ENCODE results near the gene RFLNA.
"Not testable (repeated sequence)": the region's sequence is repeated elsewhere in the genome, so short reads cannot be mapped to it uniquely, and the experiment has no call there.

RFLNA gene

DNA sequence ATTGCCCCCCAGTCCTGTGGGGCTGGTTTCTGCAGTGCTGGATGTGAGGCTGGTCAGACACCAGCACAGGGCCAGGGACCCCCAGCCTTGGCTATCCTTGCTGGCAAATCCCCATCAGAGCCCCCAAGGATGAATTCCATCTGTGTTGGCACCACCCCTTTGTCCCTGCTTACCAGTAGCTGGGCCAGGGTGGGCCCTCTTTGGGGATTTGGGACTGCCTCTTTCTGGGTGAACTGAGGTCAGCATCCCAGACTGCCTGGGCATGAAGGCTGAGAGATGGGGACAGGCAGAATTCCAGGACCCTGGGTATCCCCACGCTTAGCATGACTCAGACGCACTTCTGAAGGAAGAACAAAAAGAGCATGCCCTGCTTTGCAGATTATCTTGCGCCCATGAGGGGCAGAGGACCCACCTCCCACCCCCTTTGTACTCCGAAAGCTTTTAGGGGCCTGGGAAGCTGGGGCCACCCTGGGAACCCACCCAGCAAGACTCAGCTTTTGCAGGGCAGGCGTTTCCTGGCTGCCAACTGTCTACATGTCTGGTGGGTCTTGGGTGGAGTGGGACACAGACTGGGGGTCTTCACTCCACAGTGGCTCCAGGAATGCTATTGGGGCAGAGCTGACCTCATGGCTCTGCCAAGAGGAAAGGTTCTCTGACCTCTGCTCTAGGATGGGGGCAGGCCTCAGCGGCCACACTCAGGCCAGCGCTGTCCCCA lies 26.8 kb downstream of the RFLNA start:
- DNase-seq (ENCODE audit: low read depth) = no peak

DNA sequence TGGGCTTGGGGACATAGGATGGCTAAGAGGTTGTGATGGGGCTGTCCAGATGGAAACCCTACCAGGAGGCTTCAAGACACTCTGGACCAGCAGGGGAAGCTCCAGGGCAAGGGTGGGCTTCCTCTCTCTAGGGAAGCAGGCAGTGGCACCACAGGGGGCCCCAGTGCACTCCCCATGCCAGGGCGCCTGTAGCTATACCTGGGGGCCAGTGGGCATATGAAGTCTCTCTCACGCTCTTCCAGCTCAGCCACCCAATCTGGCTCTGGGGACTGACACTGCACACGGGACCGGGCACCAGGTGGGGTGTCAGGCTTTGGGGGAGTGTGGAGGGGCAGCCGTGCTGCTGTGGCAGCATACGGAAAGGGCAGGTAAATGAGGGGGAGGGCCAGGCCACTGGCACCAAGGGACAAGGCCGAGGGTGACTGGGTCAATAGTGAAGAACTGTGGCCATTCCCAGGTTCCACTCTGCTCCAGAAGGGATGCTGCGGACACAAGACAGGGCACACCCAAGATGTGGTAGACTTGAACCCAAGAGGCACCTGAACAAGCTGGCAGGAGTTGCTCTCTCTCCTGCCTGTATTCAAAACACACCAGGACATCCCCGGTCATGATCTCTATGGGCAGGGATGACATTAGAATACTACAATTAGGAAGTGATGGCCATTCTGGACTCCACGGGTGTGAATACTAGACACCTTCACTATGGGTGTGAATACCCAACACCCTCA lies 27.5 kb downstream of the RFLNA start:
- no peak for DNase-seq (ENCODE audit: low read depth)

DNA sequence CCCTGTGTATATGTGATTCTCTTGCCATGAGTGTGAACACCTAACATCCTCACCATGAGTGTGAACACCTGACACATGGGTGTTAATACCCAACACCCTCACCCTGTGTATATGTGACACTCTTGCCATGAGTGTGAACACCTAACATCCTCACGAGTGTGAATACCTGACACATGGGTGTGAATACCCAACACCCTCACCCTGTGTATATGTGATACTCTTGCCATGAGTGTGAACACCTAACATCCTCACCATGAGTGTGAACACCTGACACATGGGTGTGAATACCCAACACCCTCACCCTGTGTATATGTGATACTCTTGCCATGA lies 28.1 kb downstream of the RFLNA start:
- not testable (repeated sequence) for DNase-seq (ENCODE audit: low read depth)

DNA sequence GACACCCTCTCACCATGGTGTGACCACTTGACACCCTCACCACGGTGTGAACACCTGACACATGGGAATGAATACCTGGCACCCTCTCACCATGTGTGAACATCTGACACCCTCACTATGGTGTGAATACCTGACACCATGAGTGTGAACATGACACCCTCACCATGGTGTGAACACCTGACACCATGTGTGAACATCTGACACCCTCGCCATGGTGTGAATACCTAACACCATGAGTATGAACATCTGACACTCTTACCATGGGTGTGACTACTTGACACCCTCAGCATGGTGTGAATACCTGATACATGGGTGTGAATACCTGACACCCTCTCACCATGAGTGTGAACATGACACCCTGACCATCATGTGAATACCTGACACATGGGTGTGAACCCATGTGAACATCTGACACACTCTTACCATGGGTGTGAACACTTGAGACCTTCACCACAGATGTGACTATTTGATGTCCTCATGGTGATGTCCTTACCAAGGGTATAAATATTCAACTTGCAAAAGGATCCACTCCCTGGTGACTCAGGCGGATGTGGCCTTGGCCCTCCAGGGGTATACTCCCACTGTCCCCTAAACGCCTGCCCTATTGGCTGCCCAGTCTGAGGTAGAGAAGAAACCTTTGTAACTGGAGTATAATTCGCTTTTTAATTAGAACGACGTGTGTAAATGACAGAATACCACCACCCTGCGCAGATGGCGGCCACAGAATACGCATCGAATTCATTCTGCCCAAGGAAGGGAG lies 29.1 kb downstream of the RFLNA start:
- DNase-seq (ENCODE audit: low read depth) = no peak

DNA sequence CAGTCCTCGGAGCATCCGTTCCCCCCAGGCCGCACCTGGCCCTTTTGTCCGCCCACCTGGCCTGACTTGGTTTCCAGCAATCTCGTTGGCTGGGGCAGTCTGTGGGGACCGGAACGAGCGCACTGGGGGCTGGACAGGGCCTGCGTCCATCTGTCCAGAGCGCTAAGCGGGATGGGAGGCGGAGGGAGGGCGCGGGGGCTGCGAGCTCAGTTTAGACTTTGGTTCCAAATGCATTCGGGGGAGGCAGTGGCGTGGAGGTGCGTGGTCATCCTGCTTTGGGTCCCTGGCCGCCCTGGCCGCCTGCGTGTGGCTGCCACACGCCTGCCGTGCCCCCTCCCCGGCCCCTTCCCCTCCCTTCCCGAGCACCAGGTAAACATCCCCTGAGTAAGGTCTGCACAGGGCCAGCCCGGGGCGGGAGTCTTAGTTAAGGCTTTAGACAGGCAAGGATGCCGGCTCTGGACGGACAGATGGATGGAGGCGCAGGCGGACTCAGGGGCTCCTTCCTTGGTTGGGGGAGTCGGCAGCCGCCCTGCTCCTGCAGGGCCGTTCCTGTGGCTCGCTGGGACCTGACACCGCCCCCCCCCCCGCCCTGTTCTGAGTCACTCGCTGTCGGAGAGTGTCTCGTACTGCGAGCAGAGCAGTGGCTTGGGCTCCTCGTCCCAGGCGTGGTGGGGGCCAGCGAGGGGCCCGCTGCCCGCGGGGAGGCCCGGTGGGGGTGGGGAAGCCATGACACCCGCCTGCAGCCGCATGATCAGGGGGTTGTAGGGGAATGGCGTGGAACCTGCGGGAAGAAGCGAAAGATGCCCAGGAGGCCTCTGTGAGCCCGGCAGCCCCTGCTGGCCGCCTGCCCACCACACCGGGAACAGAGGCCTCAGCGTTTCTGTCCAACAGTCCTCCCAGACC lies 30.2 kb downstream of the RFLNA start:
- DNase-seq (ENCODE audit: low read depth) = no peak

DNA sequence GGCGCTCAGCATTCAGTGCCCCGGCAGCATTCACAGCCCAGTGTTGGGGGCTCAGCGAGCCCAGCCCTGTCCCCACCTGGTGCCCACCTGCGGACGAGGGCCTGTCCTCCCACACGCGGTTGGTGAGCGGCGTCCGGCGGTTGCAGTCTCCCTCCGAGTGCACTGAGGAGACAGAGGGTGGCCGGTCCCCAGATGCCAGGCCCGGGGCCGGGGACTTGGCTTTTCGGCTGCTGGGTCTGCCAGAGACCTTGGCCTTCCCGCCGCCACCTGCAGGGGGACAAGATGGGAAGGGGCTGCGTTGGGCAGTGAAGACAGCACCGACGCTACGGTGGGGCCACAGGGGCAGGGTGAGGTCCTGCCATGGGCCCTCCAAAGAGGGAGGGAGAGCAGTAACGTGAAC lies 31.2 kb downstream of the RFLNA start:
- DNase-seq (ENCODE audit: low read depth) = no peak

DNA sequence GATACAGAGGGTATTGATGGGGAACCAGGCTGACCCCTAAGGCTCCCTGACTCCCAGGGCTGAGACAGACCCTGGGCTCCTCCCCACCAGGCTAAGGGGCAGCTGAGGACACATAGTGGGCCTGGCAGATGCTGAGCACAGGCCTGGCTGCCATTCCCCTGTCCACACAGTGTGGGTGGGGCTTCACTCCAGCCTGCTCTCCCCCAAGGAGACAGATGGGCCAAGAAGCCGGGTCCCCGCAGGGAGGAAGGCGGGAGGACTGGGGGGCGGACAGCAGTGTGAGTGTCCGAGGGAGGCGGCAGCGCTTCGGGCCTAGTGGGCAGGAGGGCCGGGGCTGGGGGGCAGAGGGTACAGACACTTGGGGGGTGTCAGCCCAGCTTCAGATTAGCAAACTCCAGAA lies 32.0 kb downstream of the RFLNA start:
- no peak for DNase-seq (ENCODE audit: low read depth)

DNA sequence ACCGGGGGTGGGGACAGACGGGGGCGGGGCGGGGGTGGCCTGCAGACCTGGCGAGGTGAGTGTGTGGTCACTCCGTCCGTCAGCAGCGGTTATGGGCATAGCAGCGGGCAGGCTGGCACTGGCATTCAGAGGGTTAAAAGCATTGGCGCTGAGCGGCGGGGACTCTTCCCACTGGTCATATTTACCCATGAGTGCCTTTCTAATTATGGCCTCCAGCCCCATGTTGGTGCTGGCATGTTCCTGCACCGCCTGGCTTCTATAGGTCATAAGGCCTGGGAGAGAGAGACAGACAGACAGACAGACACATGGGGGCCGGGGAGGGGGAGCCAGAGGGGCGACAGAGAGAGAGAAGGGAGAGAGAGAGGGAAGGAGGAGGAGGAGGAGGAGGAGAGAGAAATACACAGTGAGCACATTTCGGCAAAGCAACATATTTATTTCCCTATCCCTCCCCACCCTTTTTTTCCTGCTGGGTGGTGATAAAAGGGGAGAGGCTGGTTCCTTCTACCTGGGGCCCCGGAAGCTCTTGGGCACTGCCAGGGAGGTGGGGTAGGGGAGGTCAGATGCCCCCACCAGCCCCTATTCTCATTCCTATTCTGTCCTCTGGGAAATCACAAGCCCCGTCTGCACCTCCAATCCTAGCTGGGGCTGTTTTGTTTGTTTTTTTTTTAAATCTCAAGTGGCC lies 32.6 kb downstream of the RFLNA start:
- no peak for DNase-seq (ENCODE audit: low read depth)

DNA sequence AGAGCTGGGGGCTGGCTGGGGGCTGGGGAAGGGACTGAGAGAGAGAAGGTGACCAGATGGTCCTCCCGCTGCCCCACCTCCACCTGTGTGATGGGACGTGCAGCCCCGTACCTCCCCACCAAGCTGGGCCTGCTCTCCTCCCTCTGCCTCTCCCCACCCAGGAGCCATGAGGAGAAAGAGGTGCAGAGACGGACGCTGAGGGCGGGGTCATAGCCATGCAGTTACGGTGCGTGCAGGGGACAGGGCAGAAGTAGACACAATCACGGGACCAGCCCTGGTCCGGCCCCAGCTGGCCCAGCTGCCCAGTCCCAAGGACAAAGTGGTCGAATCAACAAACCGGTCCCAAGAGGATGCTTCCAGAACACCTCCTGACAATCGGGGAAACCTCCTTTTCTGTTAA lies 33.2 kb downstream of the RFLNA start:
- DNase-seq (ENCODE audit: low read depth) = no peak

DNA sequence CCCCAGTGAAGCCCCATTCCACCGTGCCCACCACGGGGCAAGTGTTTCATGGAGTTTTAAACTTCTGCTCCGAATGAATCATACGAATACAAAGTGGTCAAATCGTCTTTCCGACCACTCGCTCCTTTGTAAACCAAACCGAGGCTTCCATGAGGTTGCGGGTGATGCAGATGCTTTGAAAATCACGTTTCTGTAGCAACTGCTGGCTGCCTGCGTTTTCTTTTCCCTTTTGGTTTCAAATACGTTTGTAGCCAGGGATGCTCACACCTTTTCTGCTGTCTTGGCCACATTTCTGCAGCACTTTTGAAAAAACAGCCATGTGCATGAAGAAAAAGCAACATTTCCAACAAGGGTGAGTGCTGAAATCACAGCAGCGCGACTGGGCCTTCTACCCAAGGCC lies 33.7 kb downstream of the RFLNA start:
- DNase-seq (ENCODE audit: low read depth) = no peak

DNA sequence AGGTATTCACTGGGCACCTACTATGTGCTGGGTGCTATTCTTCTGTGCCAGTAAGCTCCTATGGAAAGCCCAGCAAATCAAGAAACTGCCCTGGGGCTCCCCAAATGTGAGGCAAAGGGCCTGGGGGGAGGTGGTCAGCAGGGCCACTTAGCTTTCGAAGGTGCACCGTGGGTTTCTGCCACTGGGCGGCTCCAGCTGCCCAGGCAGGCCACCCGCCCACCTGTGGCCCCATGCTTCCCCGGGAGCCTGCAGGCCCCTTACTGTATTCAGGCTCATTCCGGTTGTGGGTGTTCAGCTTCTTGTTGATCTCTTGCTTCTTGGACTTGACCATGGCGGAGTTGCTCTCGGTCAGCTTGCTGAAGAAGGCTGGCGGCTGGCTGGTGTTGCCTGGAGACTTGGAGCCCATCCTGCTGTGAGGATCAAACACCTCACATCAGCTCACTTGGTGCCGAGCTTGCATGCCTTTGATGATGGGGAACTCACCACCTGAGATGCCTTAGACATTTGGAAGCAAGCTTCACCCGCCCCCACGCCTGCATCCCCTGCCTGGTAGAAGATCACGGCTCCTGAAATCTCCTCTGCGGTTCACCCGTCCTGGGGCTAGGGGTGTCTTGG lies 37.3 kb downstream of the RFLNA start:
- no peak for DNase-seq (ENCODE audit: low read depth)

DNA sequence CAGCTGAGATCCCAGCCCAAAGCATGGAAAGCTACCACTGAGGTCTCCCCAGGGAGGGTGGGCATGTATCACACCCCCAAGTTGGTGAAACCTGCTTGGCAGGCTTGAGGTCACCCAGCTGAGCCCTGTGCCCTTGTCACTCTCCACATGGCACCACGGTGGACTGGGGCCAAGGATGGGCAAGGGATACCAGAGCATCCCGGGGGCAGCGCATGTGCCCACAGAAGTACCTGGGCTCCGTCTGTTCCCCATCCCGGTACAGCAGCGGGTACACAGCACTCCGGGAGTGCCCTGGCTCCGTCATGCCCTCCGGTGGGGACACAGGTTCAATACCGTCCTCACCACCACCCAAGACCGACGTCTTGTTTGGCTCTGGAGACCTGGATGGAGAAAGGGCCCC lies 38.0 kb downstream of the RFLNA start:
- no peak for DNase-seq (ENCODE audit: low read depth)

DNA sequence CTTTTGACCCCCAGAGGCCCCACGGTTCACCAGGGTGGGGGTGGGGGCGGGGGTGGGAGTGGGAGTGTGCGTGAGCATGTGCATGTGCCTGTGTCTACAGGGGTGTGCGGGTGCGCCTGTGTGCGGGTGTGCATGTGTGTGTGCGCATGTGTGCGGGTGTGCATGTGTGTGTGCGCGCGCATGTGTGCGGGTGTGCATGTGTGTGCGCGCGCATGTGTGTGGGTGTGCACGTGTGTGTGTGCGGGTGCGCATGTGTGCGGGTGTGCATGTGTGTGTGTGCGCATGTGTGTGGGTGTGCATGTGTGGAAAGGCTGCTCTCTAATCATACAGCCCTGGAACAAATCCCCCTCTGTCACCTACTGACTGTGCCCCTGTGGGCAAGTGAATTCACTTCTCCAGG lies 38.8 kb downstream of the RFLNA start:
- no peak for DNase-seq (ENCODE audit: low read depth)

DNA sequence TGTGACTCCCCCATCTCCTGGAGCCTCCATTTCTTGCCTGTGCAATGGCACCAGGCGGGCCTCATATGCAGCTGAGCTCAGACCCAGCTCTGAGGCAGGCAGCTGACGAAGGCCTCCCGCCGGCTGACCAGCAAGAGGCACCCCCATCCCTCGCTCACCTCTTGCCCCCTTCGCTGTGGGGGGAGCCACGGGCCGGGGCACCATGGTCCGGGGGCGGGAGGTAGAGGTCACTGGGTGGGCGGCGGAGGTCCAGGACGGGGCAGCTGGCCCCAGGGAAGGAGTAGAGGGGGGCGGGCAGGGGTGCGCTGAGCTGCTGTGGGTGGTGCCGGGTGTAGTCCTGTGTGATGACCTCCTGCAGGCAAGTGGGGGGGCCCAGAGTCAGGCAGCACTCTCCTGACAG lies 39.4 kb downstream of the RFLNA start:
- DNase-seq (ENCODE audit: low read depth) = no peak

DNA sequence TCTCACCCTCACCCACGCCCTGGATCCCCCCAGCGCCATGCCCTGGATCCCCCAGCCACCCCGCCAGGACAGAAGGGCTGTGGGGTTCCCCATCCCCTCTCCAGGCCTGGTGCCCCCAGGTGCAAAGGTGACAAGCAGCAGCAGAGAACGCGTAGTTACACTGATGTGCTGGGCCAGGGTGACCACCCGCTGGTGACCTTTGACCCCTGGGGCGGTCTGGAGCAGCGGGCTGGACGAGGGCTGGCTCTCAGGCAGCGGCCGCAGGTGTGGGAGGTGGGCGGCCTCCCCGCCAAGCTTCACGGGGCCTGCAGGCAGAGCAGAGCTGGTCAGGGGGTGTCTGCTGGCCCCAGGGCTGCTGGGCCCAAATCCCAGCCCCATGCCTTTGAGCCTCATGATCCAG lies 40.1 kb downstream of the RFLNA start:
- DNase-seq (ENCODE audit: low read depth) = no peak

DNA sequence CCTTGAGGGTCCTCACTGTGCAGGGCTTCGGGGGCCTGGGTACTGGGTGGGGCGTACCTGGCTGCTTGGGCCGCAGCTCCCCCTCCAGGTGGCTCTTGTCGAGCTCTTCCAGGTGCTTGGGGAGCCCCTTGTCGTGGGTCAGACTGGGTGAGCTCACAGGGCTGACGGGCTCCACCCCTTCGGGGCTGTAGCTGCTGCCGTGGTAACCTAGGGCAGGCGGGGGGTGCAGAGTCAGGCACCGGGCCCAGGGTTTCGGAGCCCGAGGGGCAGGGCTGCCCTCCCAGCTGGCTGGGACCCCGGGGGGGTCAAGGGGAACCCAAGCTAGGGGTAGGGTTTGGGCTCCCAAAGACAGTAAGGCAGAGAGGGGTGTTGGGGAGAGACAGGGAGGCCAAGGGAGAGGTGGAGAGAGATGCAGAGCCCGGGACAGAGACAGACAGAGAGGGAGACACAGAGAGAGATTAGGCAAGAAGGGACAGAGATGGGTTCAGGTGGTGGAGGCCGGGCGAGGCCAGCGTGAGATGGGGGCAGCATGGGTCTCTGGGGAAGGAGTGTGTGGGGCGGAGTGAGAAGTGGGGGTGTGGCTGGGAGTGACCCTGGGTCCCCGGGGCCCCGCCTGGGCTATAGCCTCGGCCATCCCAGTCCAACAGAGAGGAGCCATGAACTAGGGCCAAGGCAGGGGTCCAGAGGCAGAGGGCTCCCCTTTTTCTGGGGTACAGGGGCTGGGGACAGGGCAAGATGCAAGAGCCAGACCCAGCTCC lies 40.7 kb downstream of the RFLNA start:
- no peak for DNase-seq (ENCODE audit: low read depth)

DNA sequence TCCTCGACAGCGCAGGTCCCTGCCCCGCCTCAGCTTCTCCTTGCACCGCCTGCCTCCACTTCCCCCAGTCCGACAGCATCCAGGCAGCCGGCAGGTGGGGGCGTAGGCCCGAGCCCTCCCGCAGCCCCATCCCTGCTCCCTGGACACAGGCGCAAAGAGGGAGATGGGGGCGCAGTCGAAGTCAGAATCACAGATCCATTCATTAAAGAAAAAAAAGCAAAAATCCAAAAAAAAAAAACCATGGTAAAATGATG lies 41.2 kb downstream of the RFLNA start:
- DNase-seq (ENCODE audit: low read depth) = no peak

DNA sequence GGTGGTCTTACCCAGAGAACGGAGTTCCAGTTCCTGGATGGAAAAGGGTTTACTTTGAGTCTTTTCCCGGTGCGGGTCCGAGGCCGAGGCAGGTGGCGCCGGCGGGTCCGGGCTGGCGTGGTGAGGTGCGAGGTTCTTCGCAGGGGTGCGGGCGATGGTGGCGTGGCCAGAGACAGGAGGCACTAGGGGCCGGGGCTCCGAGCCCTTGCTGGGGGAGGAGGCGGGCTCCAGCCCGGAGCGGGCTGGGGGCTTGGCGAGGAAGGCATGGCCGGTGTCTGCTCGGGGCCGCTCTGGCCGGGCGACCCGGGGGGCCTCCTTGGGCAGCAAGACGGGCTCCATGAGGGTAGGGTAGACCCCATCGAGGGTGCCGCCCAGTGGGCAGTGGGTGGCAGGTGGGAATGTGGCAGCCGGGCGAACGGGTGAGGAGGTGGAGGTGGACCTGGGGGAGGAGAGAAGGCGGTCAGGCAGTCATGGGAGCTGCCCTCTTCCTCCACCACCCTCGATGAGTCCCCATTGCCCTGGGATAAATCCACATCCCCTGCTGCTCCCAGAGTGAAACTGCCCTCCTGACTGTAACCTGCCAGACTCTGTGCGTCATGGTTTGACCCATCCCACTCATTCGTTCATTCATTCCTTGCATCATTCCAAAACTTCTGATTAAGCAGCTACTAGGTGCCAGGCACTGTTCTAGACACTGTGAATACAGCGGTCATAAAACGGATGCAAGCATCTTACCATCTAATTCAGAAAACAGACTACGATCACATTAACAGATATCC lies 42.0 kb downstream of the RFLNA start:
- DNase-seq (ENCODE audit: low read depth) = no peak

DNA sequence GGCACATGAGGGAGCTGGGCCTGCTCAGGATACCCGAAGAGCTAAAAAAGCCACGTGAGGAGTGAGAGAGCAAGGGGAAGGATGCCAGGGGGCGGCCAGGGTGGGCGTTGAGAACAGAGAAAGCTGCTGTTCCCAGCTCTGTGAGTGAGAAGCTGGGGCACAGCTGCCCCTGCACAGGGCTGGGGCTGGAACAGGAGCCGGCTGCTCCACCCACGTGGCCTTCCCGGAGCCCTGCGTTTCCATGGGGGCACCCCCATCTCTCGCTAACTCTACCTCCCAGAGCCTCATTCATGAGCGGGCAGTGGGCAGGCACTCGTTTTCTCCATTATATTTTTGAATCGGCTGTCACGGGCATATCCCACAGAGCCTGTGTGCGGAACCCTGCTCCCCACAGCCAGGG lies 42.7 kb downstream of the RFLNA start:
- no peak for DNase-seq (ENCODE audit: low read depth)

DNA sequence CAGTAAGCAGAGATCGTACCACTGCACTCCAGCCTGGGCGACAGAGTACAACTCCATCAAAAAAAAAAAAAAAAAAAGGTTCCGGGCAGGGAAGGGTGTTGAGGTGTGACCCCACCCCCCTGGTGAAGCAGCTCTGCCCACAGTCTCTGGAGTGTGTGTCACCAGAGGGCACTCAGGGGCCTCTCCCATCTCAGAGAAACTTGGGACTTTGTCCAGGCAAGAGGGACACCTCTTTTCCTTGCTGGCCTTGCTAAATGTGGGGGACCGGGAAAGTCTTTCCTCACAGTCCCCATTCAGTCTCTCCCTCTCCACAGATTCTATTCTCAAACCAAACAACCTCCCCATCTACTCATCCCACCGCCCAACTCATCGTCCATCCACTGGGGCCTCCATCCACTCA lies 43.6 kb downstream of the RFLNA start:
- no peak for DNase-seq (ENCODE audit: low read depth)
